HepG2 (cell line): Measurements from ENCODE around the gene KRTCAP2. TPM values are rescaled to one million over a fixed set of nuclear protein-coding genes. Genes with fewer than 3 reads are reported as not detected.

Source experiments
- BORCS8-MEF2B ChIP-seq: sonication (generic); formaldehyde crosslinking; IDR thresholded peaks from 2 replicates; pipeline ENCODE4 v1.8.0; 2022; ENCODE audit warnings: mild to moderate bottlenecking, missing genetic modification reagents
- GABPA ChIP-seq, 2 experiments: IDR thresholded peaks; 2 replicates each; pipeline ENCODE4 v1.6.1; 2011 to 2016; ENCODE audit warnings: low read depth in 2 of 2, low read length in 1 of 2, missing biosample characterization in 1 of 2, missing genetic modification characterization in 1 of 2
- HBP1 ChIP-seq: IDR thresholded peaks from 2 replicates; pipeline ENCODE4 v1.6.1; 2016; ENCODE audit warnings: low read depth, control low read depth
- HDAC2 ChIP-seq: sonication (generic); formaldehyde crosslinking; IDR thresholded peaks from 2 replicates; pipeline ENCODE4 v1.4.0; 2020; ENCODE audit warnings: missing genetic modification reagents
- HNRNPUL1 ChIP-seq: fragments of 200-400 bp; formaldehyde crosslinking; IDR thresholded peaks from 2 replicates; pipeline ENCODE4 v1.6.1; 2017; ENCODE audit warnings: low read depth, mild to moderate bottlenecking, low read length, moderate library complexity
- KAT7 ChIP-seq: IDR thresholded peaks from 2 replicates; pipeline ENCODE4 v1.6.1; 2018; ENCODE audit warnings: borderline replicate concordance, missing compliant biosample characterization
- KDM5B ChIP-seq: sonication (generic); formaldehyde crosslinking; IDR thresholded peaks from 2 replicates; pipeline ENCODE4 v1.4.0; 2020; ENCODE audit warnings: missing genetic modification reagents, mild to moderate bottlenecking, borderline replicate concordance
- MAX ChIP-seq: IDR thresholded peaks from 2 replicates; pipeline ENCODE4 v1.6.1; 2012; ENCODE audit warnings: inconsistent platforms
- MED8 ChIP-seq: sonication (generic); formaldehyde crosslinking; IDR thresholded peaks from 2 replicates; pipeline ENCODE4 v1.8.1; 2023; ENCODE audit warnings: mild to moderate bottlenecking, missing genetic modification reagents; ENCODE audit not compliant: insufficient replicate concordance
- NR2F6 ChIP-seq, 2 experiments: IDR thresholded peaks; 2 replicates each; pipeline ENCODE4 v1.6.1; 2016; ENCODE audit warnings: antibody characterized with exemption in 1 of 2, mild to moderate bottlenecking in 1 of 2
- RBM22 ChIP-seq: fragments of 200-400 bp; formaldehyde crosslinking; optimal IDR thresholded peaks from 2 replicates; pipeline ENCODE3; 2017; ENCODE audit warnings: mild to moderate bottlenecking, low read length, moderate library complexity
- SRF ChIP-seq: IDR thresholded peaks from 2 replicates; pipeline ENCODE4 v1.6.1; 2011; ENCODE audit warnings: mild to moderate bottlenecking, low read depth, low read length, moderate library complexity
- TMF1 ChIP-seq: sonication (generic); formaldehyde crosslinking; IDR thresholded peaks from 2 replicates; pipeline ENCODE4 v1.8.1; 2022; ENCODE audit warnings: low read depth, missing genetic modification reagents
- ZBTB37 ChIP-seq: sonication (generic); formaldehyde crosslinking; IDR thresholded peaks from 2 replicates; pipeline ENCODE4 v1.4.0; 2020; ENCODE audit warnings: mild to moderate bottlenecking, missing genetic modification reagents
- ZEB1 ChIP-seq: IDR thresholded peaks from 2 replicates; pipeline ENCODE4 v1.6.1; 2012; ENCODE audit warnings: mild to moderate bottlenecking, low read depth, inconsistent platforms; ENCODE audit not compliant: insufficient replicate concordance
- ZFX ChIP-seq: sonication (generic); formaldehyde crosslinking; IDR thresholded peaks from 2 replicates; pipeline ENCODE4 v1.4.0; 2020; ENCODE audit warnings: mild to moderate bottlenecking, low read depth, missing genetic modification reagents, moderate library complexity
- ZIK1 ChIP-seq: sonication (generic); formaldehyde crosslinking; IDR thresholded peaks from 2 replicates; pipeline ENCODE4 v1.5.0; 2020; ENCODE audit warnings: mild to moderate bottlenecking, low read depth, missing genetic modification reagents, borderline replicate concordance
- ZNF350 ChIP-seq: sonication (generic); formaldehyde crosslinking; IDR thresholded peaks from 2 replicates; pipeline ENCODE4 v1.4.0; 2020; ENCODE audit warnings: mild to moderate bottlenecking, low read depth, missing genetic modification reagents, borderline replicate concordance
- polyA plus RNA-seq, 8 experiments: library from polyadenylated mRNA; depleted of rRNA in 3 of 8; stranded (reverse) in 7 of 8; unstranded in 1 of 8; fragments of >200 nt; fragmentation: Illumina TruSeq in 4 of 8; extraction: Trizol in 4 of 8; gene quantifications; 2 replicates each; pipeline versions ENCODE4 v1.2.1 to v1.2.3, GENCODE V29; 2011 to 2016; ENCODE audit warnings: low read depth in 4 of 8, missing spikeins in 1 of 8, mixed read lengths in 1 of 8; ENCODE audit not compliant: insufficient read depth in 1 of 8
- total RNA-seq, 5 experiments: library from RNA; depleted of rRNA; stranded (reverse); fragments of >200 nt; fragmentation: Illumina TruSeq; extraction: Trizol; gene quantifications; 2 replicates each; pipeline ENCODE4 v1.2.3, GENCODE V29; 2016; ENCODE audit warnings: low read depth in 1 of 5
- TF ChIP-seq, protein P1 (sequence below): sonication (generic); formaldehyde crosslinking; IDR thresholded peaks from 2 replicates; pipeline ENCODE4 v1.5.1; 2020; ENCODE audit warnings: mild to moderate bottlenecking, missing genetic modification reagents, moderate library complexity

Gene KRTCAP2
- total and polyA plus RNA-seq, 2 of the 13 experiments (the other 11 are each of a cell fraction or from before 2014, with no cell fraction given): 77.3 to 79.4 TPM

GRCh38 chr1:155208541-155209311 lies 35.6 kb upstream of the KRTCAP2 start, which contains the start of gene MTX1 (continued):
- TF ChIP-seq MED8 (CRISPR knock-in tag): no peak
- TF ChIP-seq TMF1: 0 out of 2 replicates have a peak, but pooled peaks have one; percentile 58
- TF ChIP-seq ZNF350 (CRISPR knock-in tag): peak; percentile 80
- peak; percentile 80 for TF ChIP-seq GABPA (IDR thresholded peaks at IDR 0.05; ENCODE audit: low read depth, low read length)
- peak; percentile 91 for TF ChIP-seq GABPA (CRISPR knock-in tag; IDR thresholded peaks at IDR 0.05; ENCODE audit: low read depth)
- peak; percentile 85; the same call in 1 of the 2 replicates for TF ChIP-seq HBP1 (CRISPR knock-in tag)
- no peak for TF ChIP-seq ZBTB37 (CRISPR knock-in tag)
- TF ChIP-seq, protein P1, sequence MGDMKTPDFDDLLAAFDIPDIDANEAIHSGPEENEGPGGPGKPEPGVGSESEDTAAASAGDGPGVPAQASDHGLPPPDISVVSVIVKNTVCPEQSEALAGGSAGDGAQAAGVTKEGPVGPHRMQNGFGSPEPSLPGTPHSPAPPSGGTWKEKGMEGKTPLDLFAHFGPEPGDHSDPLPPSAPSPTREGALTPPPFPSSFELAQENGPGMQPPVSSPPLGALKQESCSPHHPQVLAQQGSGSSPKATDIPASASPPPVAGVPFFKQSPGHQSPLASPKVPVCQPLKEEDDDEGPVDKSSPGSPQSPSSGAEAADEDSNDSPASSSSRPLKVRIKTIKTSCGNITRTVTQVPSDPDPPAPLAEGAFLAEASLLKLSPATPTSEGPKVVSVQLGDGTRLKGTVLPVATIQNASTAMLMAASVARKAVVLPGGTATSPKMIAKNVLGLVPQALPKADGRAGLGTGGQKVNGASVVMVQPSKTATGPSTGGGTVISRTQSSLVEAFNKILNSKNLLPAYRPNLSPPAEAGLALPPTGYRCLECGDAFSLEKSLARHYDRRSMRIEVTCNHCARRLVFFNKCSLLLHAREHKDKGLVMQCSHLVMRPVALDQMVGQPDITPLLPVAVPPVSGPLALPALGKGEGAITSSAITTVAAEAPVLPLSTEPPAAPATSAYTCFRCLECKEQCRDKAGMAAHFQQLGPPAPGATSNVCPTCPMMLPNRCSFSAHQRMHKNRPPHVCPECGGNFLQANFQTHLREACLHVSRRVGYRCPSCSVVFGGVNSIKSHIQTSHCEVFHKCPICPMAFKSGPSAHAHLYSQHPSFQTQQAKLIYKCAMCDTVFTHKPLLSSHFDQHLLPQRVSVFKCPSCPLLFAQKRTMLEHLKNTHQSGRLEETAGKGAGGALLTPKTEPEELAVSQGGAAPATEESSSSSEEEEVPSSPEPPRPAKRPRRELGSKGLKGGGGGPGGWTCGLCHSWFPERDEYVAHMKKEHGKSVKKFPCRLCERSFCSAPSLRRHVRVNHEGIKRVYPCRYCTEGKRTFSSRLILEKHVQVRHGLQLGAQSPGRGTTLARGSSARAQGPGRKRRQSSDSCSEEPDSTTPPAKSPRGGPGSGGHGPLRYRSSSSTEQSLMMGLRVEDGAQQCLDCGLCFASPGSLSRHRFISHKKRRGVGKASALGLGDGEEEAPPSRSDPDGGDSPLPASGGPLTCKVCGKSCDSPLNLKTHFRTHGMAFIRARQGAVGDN: peak; percentile 80
- peak; percentile 70; the same call in 1 of the 2 replicates for TF ChIP-seq ZIK1 (CRISPR knock-in tag)
- TF ChIP-seq MAX: peak; percentile 45
- no peak; the same call in 1 of the 2 replicates for TF ChIP-seq KAT7 (CRISPR knock-in tag)
- TF ChIP-seq SRF: 0 out of 2 replicates have a peak, but pooled peaks have one; percentile 33
- TF ChIP-seq RBM22: no peak
- TF ChIP-seq ZEB1: no peak
- peak; percentile 42; the same call in 1 of the 2 replicates for TF ChIP-seq KDM5B (CRISPR knock-in tag)
- no peak for TF ChIP-seq BORCS8-MEF2B
- TF ChIP-seq HNRNPUL1: no peak
- TF ChIP-seq HDAC2 (CRISPR knock-in tag): 0 out of 2 replicates have a peak, but pooled peaks have one; percentile 13
- peak; percentile 16; the same call in 1 of the 2 replicates for TF ChIP-seq NR2F6 (IDR thresholded peaks at IDR 0.05)
- no peak for TF ChIP-seq NR2F6 (CRISPR knock-in tag; IDR thresholded peaks at IDR 0.05)
- TF ChIP-seq ZFX: peak; percentile 85
